Left lung (tissue), 10 donors: ENCODE measurements around the gene C4orf36. TPM values are rescaled to one million over a fixed set of nuclear protein-coding genes. Genes with fewer than 3 reads are reported as not detected.

Experiments used
- ATAC-seq: fragments of 200-7000 bp; cut with Tn5 transposase; one replicate; pipeline ENCODE4 v1.9.1; 2020; ENCODE audit warnings: moderate library complexity
- DNase-seq, 4 donors: peaks; one replicate each; pipeline ENCODE4 v3.0.0-alpha.2; 2013 to 2020
- H3K27ac ChIP-seq, 2 donors: fragments of 200-600 bp; sonication (generic) in 1 of 2; one replicate each; pipeline versions ENCODE4 v1.5.0 to v1.8.0; 2020 to 2021
- H3K27me3 ChIP-seq, 2 donors: fragments of 200-600 bp; sonication (generic) in 1 of 2; one replicate each; pipeline versions ENCODE4 v1.5.0 to v1.8.0; 2020 to 2021
- H3K36me3 ChIP-seq, 2 donors: fragments of 200-600 bp; sonication (generic) in 1 of 2; one replicate each; pipeline versions ENCODE4 v1.5.0 to v1.8.0; 2020 to 2021
- H3K4me1 ChIP-seq, 2 donors: fragments of 200-600 bp; one replicate each; pipeline ENCODE4 v1.8.0; 2021
- H3K4me3 ChIP-seq, 2 donors: fragments of 200-600 bp; sonication (generic) in 1 of 2; one replicate each; pipeline versions ENCODE4 v1.5.0 to v1.8.0; 2020 to 2021; ENCODE audit warnings: mild to moderate bottlenecking in 1 of 2
- H3K9me3 ChIP-seq, 2 donors: fragments of 200-600 bp; sonication (generic) in 1 of 2; one replicate each; pipeline versions ENCODE4 v1.5.0 to v1.8.0; 2020 to 2021
- CTCF ChIP-seq, 2 donors: fragments of 200-600 bp; sonication (generic) in 1 of 2; IDR thresholded peaks; one replicate each; pipeline versions ENCODE4 v1.5.0 to v1.8.0; 2021; ENCODE audit warnings: antibody characterized with exemption in 2 of 2
- intact Hi-C, 2 donors: fragments of 100-400 bp; cut with DNase I; formaldehyde crosslinking; loops; one replicate each; pipeline versions ENCODE4 v1.11.2 to v1.14.2; 2022
- polyA plus RNA-seq, 6 donors: library from polyadenylated mRNA; unstranded; fragments of 120-200 nt; gene quantifications; one replicate each; pipeline ENCODE4 v1.2.1, GENCODE V29; 2013; ENCODE audit not compliant: insufficient read length in 6 of 6
- total RNA-seq, 2 donors: library from RNA; stranded (reverse); fragmentation: NEBNext Ultra II Directional; extraction: Animal tissue kit (Norgen Biotek cat#: 25700); gene quantifications; one replicate each; pipeline ENCODE4 v1.2.1, GENCODE V29; 2021
- donor health status: DM: no; HTN: yes; CAD: no.
- donor health status: DM: no; HTN: no; CAD: no.

C4orf36 gene
- total and polyA plus RNA-seq, 8 donors, result 1.7 to 11.4 (median 10.1) TPM

GRCh38 chr4:86916392-86916791, 24.2 kb upstream of the C4orf36 start:
- no peak for ATAC-seq
- no peak overlapping the region for H3K27ac ChIP-seq
- H3K36me3 ChIP-seq, result no peaks in the 10 kb centered on the region
- no peak for TF ChIP-seq CTCF (IDR thresholded peaks at IDR 0.05)
- intact Hi-C loops, result no loop called here
- H3K9me3 ChIP-seq, result no peaks in the 10 kb centered on the region
- H3K4me1 ChIP-seq, result peaks cover 0 to 18% of the 10 kb centered on the region in 2 donors
- no peak for DNase-seq
- H3K4me3 ChIP-seq, result no peak overlapping the region
- H3K27me3 ChIP-seq, result no peaks in the 10 kb centered on the region

GRCh38 chr4:86910820-86911684, 18.8 kb upstream of the C4orf36 start:
- no peaks in the 10 kb centered on the region for H3K27me3 ChIP-seq
- no peak for TF ChIP-seq CTCF (IDR thresholded peaks at IDR 0.05)
- no peaks in the 10 kb centered on the region for H3K36me3 ChIP-seq
- ATAC-seq (no peak), DNase-seq (no peak)
- no peaks in the 10 kb centered on the region for H3K9me3 ChIP-seq
- intact Hi-C loops, result no loop called here
- H3K4me3 ChIP-seq, result no peak overlapping the region
- no peak overlapping the region for H3K27ac ChIP-seq
- H3K4me1 ChIP-seq, result peaks cover 5 to 45% of the 10 kb centered on the region in 2 donors

- ATAC-seq (no peak), DNase-seq (no peak)
- intact Hi-C loops, result no loop called here
- no peaks in the 10 kb centered on the region for H3K9me3 ChIP-seq
- peaks cover 5 to 45% of the 10 kb centered on the region in 2 donors for H3K4me1 ChIP-seq
- H3K27ac ChIP-seq, result peak overlapping the region in 1 of 2 donors; percentile 5
- no peak for TF ChIP-seq CTCF (IDR thresholded peaks at IDR 0.05)
- no peaks in the 10 kb centered on the region for H3K27me3 ChIP-seq
- no peaks in the 10 kb centered on the region for H3K36me3 ChIP-seq
- H3K4me3 ChIP-seq, result no peak overlapping the region
Observed at GRCh38 chr4:86910369-86910768, 18.1 kb upstream of the C4orf36 start.

GRCh38 chr4:86909546-86910295, 17.5 kb upstream of the C4orf36 start:
- DNase-seq (no peak), ATAC-seq (peak; percentile 17)
- Histone ChIP-seq H3K27me3 (no peaks in the 10 kb centered on the region), H3K9me3 (no peaks in the 10 kb centered on the region), H3K4me1 (peaks cover 5 to 47% of the 10 kb centered on the region in 2 donors), H3K27ac (peak overlapping the region in 1 of 2 donors; percentile 5), H3K4me3 (no peak overlapping the region), H3K36me3 (no peaks in the 10 kb centered on the region)
- TF ChIP-seq CTCF (IDR thresholded peaks at IDR 0.05), result no peak
- intact Hi-C loops, result no loop called here

GRCh38 chr4:86908251-86908657, 16.0 kb upstream of the C4orf36 start:
- Histone ChIP-seq H3K27ac (peak overlapping the region; percentile 65 to 67), H3K36me3 (no peaks in the 10 kb centered on the region), H3K4me1 (peaks cover 5 to 53% of the 10 kb centered on the region in 2 donors), H3K4me3 (no peak overlapping the region), H3K9me3 (no peaks in the 10 kb centered on the region), H3K27me3 (no peaks in the 10 kb centered on the region)
- peak in 1 of 4 donors; percentile 51 for DNase-seq
- TF ChIP-seq CTCF (IDR thresholded peaks at IDR 0.05), result no peak
- peak; percentile 41 for ATAC-seq
- intact Hi-C loops, result no loop called here
